ENCODE results near the gene RAB5A. TPM values are rescaled to one million over a fixed set of nuclear protein-coding genes. Genes with fewer than 3 reads are reported as not detected.
A peak's percentile ranks its signal among the peaks of the same experiment; 100 is the strongest.
"Not testable (repeated sequence)": the region's sequence is repeated elsewhere in the genome, so short reads cannot be mapped to it uniquely, and the experiment has no call there.

RAB5A gene
- total and polyA plus RNA-seq, 2 donors: 35.9 to 104 TPM

- Histone ChIP-seq H3K27ac (ENCODE audit: low read depth) (no peak overlapping the region), H3K4me1 (ENCODE audit: insufficient read depth) (no peaks in the 10 kb centered on the region), H3K4me3 (ENCODE audit: low read depth, low read length) (no peak overlapping the region), H3K36me3 (ENCODE audit: insufficient read depth) (no peaks in the 10 kb centered on the region)
- 45% methylated on average over 2 of the region's 2 CpGs for WGBS
- no peak for DNase-seq (ENCODE audit: extremely low spot score)
These were observed 76.2 kb downstream of the RAB5A start for GRCh38 chr3:20022954-20023622.

DNA sequence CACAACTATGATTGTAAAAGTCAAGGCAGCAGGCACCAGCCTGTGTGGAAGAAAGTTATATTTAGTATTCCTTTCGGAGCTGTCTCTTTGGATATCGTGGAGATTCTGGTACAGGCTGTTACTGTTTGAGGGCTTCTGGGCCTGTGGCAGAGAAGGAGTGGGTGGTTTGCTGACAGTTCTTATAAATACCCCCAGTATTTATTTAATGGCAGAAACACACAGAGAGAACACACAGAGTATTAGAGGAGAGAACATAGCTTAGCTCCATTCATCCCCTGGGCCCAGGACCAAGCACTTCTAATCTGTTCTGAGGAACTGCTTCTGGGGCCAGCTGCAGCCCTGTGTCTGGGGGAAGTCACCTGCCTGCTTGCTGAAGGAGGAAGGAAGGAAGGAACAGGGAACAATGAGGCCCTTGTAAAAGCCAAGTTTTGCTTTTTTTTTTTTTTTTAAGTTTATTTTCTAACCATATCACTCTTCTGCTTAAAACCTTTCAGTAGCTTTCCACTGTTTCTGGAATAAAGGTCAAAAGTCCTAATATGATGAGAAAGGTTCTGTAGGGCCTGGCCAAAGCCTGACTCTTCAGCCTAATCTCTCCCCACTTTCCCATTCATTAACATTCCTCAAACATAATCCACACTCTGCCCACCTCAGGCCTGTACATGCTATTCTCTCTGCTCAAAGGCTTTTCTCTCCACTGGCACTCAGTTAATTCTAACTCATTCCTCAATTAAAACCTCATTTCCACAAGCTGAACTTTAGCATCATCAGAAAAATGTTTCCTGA is 76.9 kb downstream of the RAB5A start:
- H3K4me1 ChIP-seq (ENCODE audit: insufficient read depth): no peaks in the 10 kb centered on the region
- DNase-seq (ENCODE audit: extremely low spot score): no peak
- no peak overlapping the region for H3K4me3 ChIP-seq (ENCODE audit: low read depth, low read length)
- WGBS: 23% methylated on average over 2 of the region's 2 CpGs
- H3K27ac ChIP-seq (ENCODE audit: low read depth): peak overlapping the region; percentile 10
- no peaks in the 10 kb centered on the region for H3K36me3 ChIP-seq (ENCODE audit: insufficient read depth)

DNA sequence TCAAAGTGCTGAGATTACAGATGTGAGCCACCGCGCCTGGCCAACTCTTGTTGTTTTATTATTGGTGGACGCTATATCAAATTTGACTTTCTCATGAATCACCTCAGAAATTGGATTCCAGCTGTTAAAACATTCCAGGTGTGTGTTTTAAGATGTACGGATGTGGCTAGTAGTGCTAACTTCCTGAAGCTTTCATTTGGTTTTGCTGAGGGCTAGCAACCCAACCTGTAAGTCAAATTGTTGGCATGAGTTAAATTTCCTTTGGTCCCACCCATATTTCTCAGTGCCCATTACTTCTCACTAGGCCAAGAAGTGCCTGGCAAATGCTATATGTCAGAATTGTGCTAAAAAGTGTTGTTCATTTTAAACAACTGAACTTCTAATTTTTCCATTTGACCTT is 80.2 kb downstream of the RAB5A start:
- DNase-seq (ENCODE audit: extremely low spot score): no peak
- H3K27ac ChIP-seq (ENCODE audit: low read depth): no peak overlapping the region
- 88% methylated on average over 4 of the region's 4 CpGs for WGBS
- no peak overlapping the region for H3K4me3 ChIP-seq (ENCODE audit: low read depth, low read length)
- H3K36me3 ChIP-seq (ENCODE audit: insufficient read depth): no peaks in the 10 kb centered on the region
- no peaks in the 10 kb centered on the region for H3K4me1 ChIP-seq (ENCODE audit: insufficient read depth)

GRCh38 chr3:20028905-20029331 is 82.0 kb downstream of the RAB5A start:
- WGBS: 90% methylated on average over 7 of the region's 7 CpGs

GRCh38 chr3:20031939-20032338 is 85.0 kb downstream of the RAB5A start:
- not testable (repeated sequence) for H3K27ac ChIP-seq (ENCODE audit: low read depth); DNase-seq (ENCODE audit: extremely low spot score); H3K36me3 ChIP-seq (ENCODE audit: insufficient read depth); H3K4me3 ChIP-seq (ENCODE audit: low read depth, low read length); H3K4me1 ChIP-seq (ENCODE audit: insufficient read depth)
- 99% methylated on average over 7 of the region's 7 CpGs for WGBS

More at GRCh38 chr3:20028905-20029331, 82.0 kb downstream of the RAB5A start:
- Histone ChIP-seq H3K27ac (ENCODE audit: low read depth) (no peak overlapping the region), H3K4me3 (ENCODE audit: low read depth, low read length) (no peak overlapping the region), H3K36me3 (ENCODE audit: insufficient read depth) (no peaks in the 10 kb centered on the region), H3K4me1 (ENCODE audit: insufficient read depth) (no peaks in the 10 kb centered on the region)
- DNase-seq (ENCODE audit: extremely low spot score): no peak

Small RNA genes within 50 kb of the gene (small RNA-seq; reads per million reads assigned to genes)
- gene RNU4-85P (not detected), gene RPL39P18 (not detected)

Other genes starting within 250 kb of the RAB5A start
- not detected for gene EFHB, start 12.9 kb upstream of the RAB5A start, total RNA-seq
- 1.4 TPM for gene EFHB, start 12.9 kb upstream of the RAB5A start, polyA plus RNA-seq
- gene PP2D1, start 65.2 kb downstream of the RAB5A start, total RNA-seq: not detected
- gene PP2D1, start 65.2 kb downstream of the RAB5A start, polyA plus RNA-seq: not detected
- gene KAT2B, start 93.3 kb downstream of the RAB5A start, total RNA-seq: 38.2 TPM
- gene KAT2B, start 93.3 kb downstream of the RAB5A start, polyA plus RNA-seq: 14.6 TPM
- gene SGO1, start 239.1 kb downstream of the RAB5A start, total RNA-seq: 6.9 TPM
- gene SGO1, start 239.1 kb downstream of the RAB5A start, polyA plus RNA-seq: 0.15 TPM